GM20000 (cell line): ENCODE data around the gene C1orf159.
A peak's percentile ranks its signal among the peaks of the same experiment; 100 is the strongest.

Experiments
- DNase-seq: peaks from one replicate; pipeline ENCODE4 v3.0.0; 2012; ENCODE audit warnings: low spot score
- CTCF ChIP-seq: IDR thresholded peaks from 2 replicates; pipeline ENCODE4 v1.5.1; 2012; ENCODE audit warnings: mild to moderate bottlenecking, control low read depth; ENCODE audit errors: extremely low read depth, missing control alignments

C1orf159 gene

GRCh38 chr1:1161683-1162079 is 45.8 kb upstream of the C1orf159 start:
- no peak for DNase-seq
- no peak for TF ChIP-seq CTCF

- DNase-seq: no peak
- no peak for TF ChIP-seq CTCF
Measured at GRCh38 chr1:1161078-1161682, 45.3 kb upstream of the C1orf159 start.

- TF ChIP-seq CTCF: no peak
- DNase-seq: no peak
Measured at GRCh38 chr1:1160281-1160930, 44.5 kb upstream of the C1orf159 start.

- DNase-seq: peak; percentile 90
Measured at GRCh38 chr1:1157914-1158710, 42.2 kb upstream of the C1orf159 start.

GRCh38 chr1:1157426-1157913 is 41.6 kb upstream of the C1orf159 start:
- DNase-seq: peak; percentile 96
- TF ChIP-seq CTCF: no peak

More at GRCh38 chr1:1157914-1158710, 42.2 kb upstream of the C1orf159 start:
- no peak for TF ChIP-seq CTCF

- no peak for TF ChIP-seq CTCF
- peak; percentile 58 for DNase-seq
Measured at GRCh38 chr1:1157033-1157365, 41.1 kb upstream of the C1orf159 start.
